Upper lobe of left lung (tissue), 6 donors: Measurements from ENCODE around the gene OSBPL7. TPM values are rescaled to one million over a fixed set of nuclear protein-coding genes. Genes with fewer than 3 reads are reported as not detected.
A peak's percentile ranks its signal among the peaks of the same experiment; 100 is the strongest.

ENCODE experiments used
- ATAC-seq, 2 donors: fragments of 200-7000 bp; cut with Tn5 transposase; one replicate each; pipeline ENCODE4 v1.9.1; 2022; ENCODE audit warnings: mild to moderate bottlenecking in 2 of 2, moderate library complexity in 2 of 2; ENCODE audit not compliant: low FRiP score in 2 of 2
- DNase-seq, 2 donors: peaks; one replicate each; pipeline ENCODE4 v3.0.0-alpha.2; 2019 to 2020
- H3K27ac ChIP-seq, 4 donors: fragments of 200-600 bp; sonication (generic); one replicate each; pipeline ENCODE4 v1.5.1; 2016 to 2019
- H3K27me3 ChIP-seq, 4 donors: fragments of 200-600 bp; sonication (generic); one replicate each; pipeline ENCODE4 v1.5.1; 2017 to 2019
- H3K36me3 ChIP-seq, 4 donors: fragments of 200-600 bp; sonication (generic); one replicate each; pipeline ENCODE4 v1.5.1; 2016 to 2019
- H3K4me1 ChIP-seq, 4 donors: fragments of 200-600 bp; sonication (generic); one replicate each; pipeline ENCODE4 v1.5.1; 2018 to 2019
- H3K4me3 ChIP-seq, 4 donors: fragments of 200-600 bp; sonication (generic); one replicate each; pipeline ENCODE4 v1.5.1; 2017 to 2019; ENCODE audit warnings: mild to moderate bottlenecking in 2 of 4, moderate library complexity in 1 of 4
- H3K9me3 ChIP-seq, 4 donors: fragments of 200-600 bp; sonication (generic); one replicate each; pipeline ENCODE4 v1.5.1; 2018 to 2019
- CTCF ChIP-seq, 6 experiments: fragments of 450-650 bp in 4 of 6; fragments of 200-600 bp in 2 of 6; sonication (generic) in 2 of 6; IDR thresholded peaks; one replicate each; pipeline ENCODE4 v1.5.1; 2016 to 2019; ENCODE audit warnings: antibody characterized with exemption in 6 of 6
- EP300 ChIP-seq, 4 donors: sonication (generic); formaldehyde crosslinking; IDR thresholded peaks; one replicate each; pipeline ENCODE4 v1.5.1; 2017; ENCODE audit warnings: antibody characterized with exemption in 4 of 4, control low read depth in 2 of 4
- POLR2A ChIP-seq, 4 donors: fragments of 450-650 bp; IDR thresholded peaks; one replicate each; pipeline ENCODE4 v1.5.1; 2016 to 2017; ENCODE audit warnings: antibody characterized with exemption in 4 of 4, mild to moderate bottlenecking in 2 of 4
- POLR2AphosphoS5 ChIP-seq, 2 donors: sonication (generic); formaldehyde crosslinking; IDR thresholded peaks; one replicate each; pipeline ENCODE4 v1.5.1; 2017; ENCODE audit warnings: antibody characterized with exemption in 2 of 2
- WGBS, 2 donors: methylation state at CpG; one replicate each; pipeline ENCODE4 v1.1.5; 2017 to 2018; 5-methylcytosine and 5-hydroxymethylcytosine counted together
- total RNA-seq, 6 donors: library from RNA; depleted of rRNA in 4 of 6; stranded (reverse); fragments of >200 nt in 4 of 6; gene quantifications; one replicate each; pipeline versions ENCODE4 v1.1.0 to v1.2.1, GENCODE V29; 2016 to 2021
- donor health status: DM: no; HTN: no; CAD: no; lungs with moderate emphysema.
- donor health status: DM: no; HTN: yes; CAD: no; lungs with severe emphysema.

The OSBPL7 gene
- total RNA-seq, 6 donors from 2014 or later = 10.7 to 44.0 (median 19.3) TPM

- Histone ChIP-seq H3K36me3 (peaks cover 0 to 33% (median 17%) of the 10 kb centered on the region in 4 donors), H3K4me1 (peaks cover 24 to 70% (median 39%) of the 10 kb centered on the region in 4 donors), H3K27ac (peak overlapping the region in 2 of 4 donors; percentile 53 to 69), H3K27me3 (no peaks in the 10 kb centered on the region), H3K4me3 (no peak overlapping the region), H3K9me3 (no peaks in the 10 kb centered on the region)
- DNase-seq = peak in 1 of 2 donors; percentile 55
- no peak for TF ChIP-seq POLR2AphosphoS5 (IDR thresholded peaks at IDR 0.05)
- no peak for TF ChIP-seq EP300 (IDR thresholded peaks at IDR 0.05)
- no peak for TF ChIP-seq CTCF (IDR thresholded peaks at IDR 0.05)
- TF ChIP-seq POLR2A (IDR thresholded peaks at IDR 0.05) = no peak
- no peak for ATAC-seq
- 75 to 80% methylated on average over 7 to 13 of the region's 13 CpGs for WGBS, 2 donors
Measured at GRCh38 chr17:47837401-47838039, 15.9 kb upstream of the OSBPL7 start.

- DNase-seq (no peak), ATAC-seq (no peak)
- no peaks in the 10 kb centered on the region for H3K9me3 ChIP-seq
- H3K4me3 ChIP-seq = no peak overlapping the region
- H3K36me3 ChIP-seq = peaks cover 0 to 33% (median 17%) of the 10 kb centered on the region in 4 donors
- peaks cover 31 to 73% (median 45%) of the 10 kb centered on the region in 4 donors for H3K4me1 ChIP-seq
- H3K27me3 ChIP-seq = no peaks in the 10 kb centered on the region
- WGBS, 2 donors = 82% methylated on average over 4 of the region's 6 CpGs; no CpG with 5 or more reads in 1 of the 2 donors
- no peak for TF ChIP-seq POLR2AphosphoS5 (IDR thresholded peaks at IDR 0.05)
- no peak for TF ChIP-seq CTCF (IDR thresholded peaks at IDR 0.05)
- TF ChIP-seq POLR2A (IDR thresholded peaks at IDR 0.05) = no peak
- TF ChIP-seq EP300 (IDR thresholded peaks at IDR 0.05) = no peak
- peak overlapping the region in 2 of 4 donors; percentile 53 to 69 for H3K27ac ChIP-seq
Measured at GRCh38 chr17:47836601-47837000, 15.0 kb upstream of the OSBPL7 start.

GRCh38 chr17:47834756-47835155 is 13.2 kb upstream of the OSBPL7 start:
- WGBS, 2 donors = 39 to 54% methylated on average over 5 of the region's 5 CpGs
- no peak for ATAC-seq
- Histone ChIP-seq H3K4me1 (peaks cover 31 to 73% (median 43%) of the 10 kb centered on the region in 4 donors), H3K36me3 (peaks cover 0 to 33% (median 17%) of the 10 kb centered on the region in 4 donors), H3K27ac (peak overlapping the region in 3 of 4 donors; percentile 52 to 78 (median 69)), H3K9me3 (no peaks in the 10 kb centered on the region), H3K27me3 (no peaks in the 10 kb centered on the region), H3K4me3 (no peak overlapping the region)
- TF ChIP-seq POLR2A (IDR thresholded peaks at IDR 0.05) = no peak
- DNase-seq = no peak

- H3K27ac ChIP-seq = peak overlapping the region; percentile 78 to 85 (median 84)
- peak in 1 of 2 donors; percentile 41 for ATAC-seq
- TF ChIP-seq POLR2AphosphoS5 (IDR thresholded peaks at IDR 0.05) (no peak), POLR2A (IDR thresholded peaks at IDR 0.05) (no peak), EP300 (IDR thresholded peaks at IDR 0.05) (no peak), CTCF (IDR thresholded peaks at IDR 0.05) (no peak)
- WGBS, 2 donors = 8 to 9% methylated on average over 7 of the region's 7 CpGs
- DNase-seq = no peak
- peaks cover 5 to 34% (median 21%) of the 10 kb centered on the region in 4 donors for H3K36me3 ChIP-seq
- peaks cover 30 to 51% (median 36%) of the 10 kb centered on the region in 4 donors for H3K4me1 ChIP-seq
- H3K9me3 ChIP-seq = no peaks in the 10 kb centered on the region
- peak overlapping the region; percentile 72 to 92 (median 80) for H3K4me3 ChIP-seq
- H3K27me3 ChIP-seq = no peaks in the 10 kb centered on the region
Measured at GRCh38 chr17:47831934-47832327, 10.3 kb upstream of the OSBPL7 start.

GRCh38 chr17:47831003-47831933 is 9.7 kb upstream of the OSBPL7 start, which contains the start of the genes LRRC46 and MRPL10:
TSS of gene LRRC46 (plus strand) at chr17:47831670. CDS start at chr17:47831990, 320 bp downstream.
TSS of gene MRPL10 (minus strand) at chr17:47831541. CDS start at chr17:47831511, 30 bp downstream.
- ATAC-seq (peak; percentile 94 to 98), DNase-seq (peak; percentile 95 to 96)
- H3K4me3 ChIP-seq = peak within 1 kb of the TSS; percentile 72 to 92 (median 80)
- peaks cover 30 to 51% (median 36%) of the 10 kb centered on the region in 4 donors for H3K4me1 ChIP-seq
- no peaks in the 10 kb centered on the region for H3K27me3 ChIP-seq
- peaks cover 8 to 34% (median 24%) of the 10 kb centered on the region in 4 donors for H3K36me3 ChIP-seq
- peak within 1 kb of the TSS; percentile 78 to 85 (median 84) for H3K27ac ChIP-seq
- H3K9me3 ChIP-seq = no peaks in the 10 kb centered on the region
- 0% methylated on average over 42 of the region's 42 CpGs for WGBS, 2 donors
- TF ChIP-seq POLR2AphosphoS5 (IDR thresholded peaks at IDR 0.05) (peak; percentile 98 to 99), CTCF (IDR thresholded peaks at IDR 0.05) (peak in 1 of 6 experiments; percentile 44), EP300 (IDR thresholded peaks at IDR 0.05) (peak in 1 of 4 donors; percentile 52), POLR2A (IDR thresholded peaks at IDR 0.05) (peak in 3 of 4 donors; percentile 70 to 92 (median 70))
